GM12892 (cell line): ENCODE measurements around the gene CDH18.

Source experiments
- POLR2A ChIP-seq: IDR thresholded peaks from 2 replicates; pipeline ENCODE4 v1.6.1; 2011; ENCODE audit warnings: low read depth, low read length, control low read depth
- POLR2AphosphoS5 ChIP-seq: IDR thresholded peaks from 2 replicates; pipeline ENCODE4 v1.6.1; 2011; ENCODE audit warnings: low read depth, low read length, control low read depth
- TAF1 ChIP-seq: IDR thresholded peaks from 2 replicates; pipeline ENCODE4 v1.6.1; 2011; ENCODE audit warnings: low read depth, mild to moderate bottlenecking, control low read depth, low read length, borderline replicate concordance

DNA sequence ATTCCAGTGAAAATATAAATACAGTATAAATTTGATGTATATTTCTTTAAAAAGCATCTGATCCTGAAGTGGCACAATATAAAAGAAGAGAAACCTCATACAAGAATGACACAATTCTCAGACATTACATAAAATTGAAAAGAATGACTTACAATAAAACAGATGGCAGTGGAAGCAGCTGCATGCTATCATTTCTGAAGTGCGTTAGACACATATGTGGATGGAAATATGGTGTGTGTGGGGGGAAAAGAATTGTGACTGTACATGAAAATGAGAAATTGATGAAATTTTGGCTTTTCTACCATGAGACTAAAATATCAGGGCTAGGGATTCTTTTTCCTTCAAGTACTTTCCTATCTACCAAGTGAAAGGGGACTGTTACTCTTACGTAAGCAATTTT lies 45.9 kb upstream of the CDH18 start:
- no peak for TF ChIP-seq POLR2A
- TF ChIP-seq TAF1: no peak
- TF ChIP-seq POLR2AphosphoS5: no peak
